Ectodermal cell (in vitro differentiated cells): Measurements from ENCODE around the gene MYB. TPM values are rescaled to one million over a fixed set of nuclear protein-coding genes. Genes with fewer than 3 reads are reported as not detected.
"Not testable (repeated sequence)": the region's sequence is repeated elsewhere in the genome, so short reads cannot be mapped to it uniquely, and the experiment has no call there.

ENCODE experiments used
- H3K27ac ChIP-seq: 2 replicates; pipeline ENCODE4 v1.7.0; 2013; ENCODE audit warnings: mild to moderate bottlenecking, low read depth, low read length; ENCODE audit not compliant: insufficient read depth, poor library complexity, severe bottlenecking
- H3K27me3 ChIP-seq: 2 replicates; pipeline ENCODE4 v1.7.0; 2013; ENCODE audit warnings: mild to moderate bottlenecking, low read length; ENCODE audit not compliant: insufficient read depth, control insufficient read depth, poor library complexity, severe bottlenecking
- H3K36me3 ChIP-seq: one replicate; pipeline ENCODE4 v1.7.0; 2013; ENCODE audit warnings: low read length; ENCODE audit not compliant: control insufficient read depth, insufficient read depth
- H3K4me1 ChIP-seq: one replicate; pipeline ENCODE4 v1.7.0; 2013; ENCODE audit warnings: low read length; ENCODE audit not compliant: control insufficient read depth, insufficient read depth
- H3K4me3 ChIP-seq: 2 replicates; pipeline ENCODE4 v1.7.0; 2013; ENCODE audit warnings: low read depth, low read length, control low read depth; ENCODE audit not compliant: insufficient read depth
- H3K9me3 ChIP-seq: 2 replicates; pipeline ENCODE4 v1.7.0; 2013; ENCODE audit warnings: mild to moderate bottlenecking, low read length, moderate library complexity; ENCODE audit not compliant: control insufficient read depth
- WGBS, 2 experiments: methylation state at CpG; one replicate each; pipeline ENCODE4 v1.1.7; 2013; ENCODE audit warnings: missing lambda C conversion rate in 2 of 2; 5-methylcytosine and 5-hydroxymethylcytosine counted together
- polyA plus RNA-seq, 4 experiments: library from polyadenylated mRNA; stranded (reverse); fragments of 50-300 nt; gene quantifications; one replicate each; pipeline ENCODE4 v1.2.3, GENCODE V29; 2013

The MYB gene
- polyA plus RNA-seq (2013, experiment 1 of 4) = 4.3 TPM
- polyA plus RNA-seq (2013, experiment 2 of 4) = 3.5 TPM
- polyA plus RNA-seq (2013, experiment 3 of 4) = 4.2 TPM
- polyA plus RNA-seq (2013, experiment 4 of 4) = 3.3 TPM

GRCh38 chr6:135180542-135181332, at the start of gene MYB:
Gene MYB, plus strand, starts transcription at chr6:135181308. Its CDS starts 206 bp downstream, at chr6:135181514.
- Histone ChIP-seq H3K4me3 (peak within 1 kb of the TSS; percentile 55), H3K27me3 (peaks cover 47% of the 10 kb centered on the region), H3K27ac (no peak within 1 kb of the TSS), H3K9me3 (no peaks in the 10 kb centered on the region), H3K4me1 (no peaks in the 10 kb centered on the region), H3K36me3 (no peaks in the 10 kb centered on the region)
- 0 to 1% methylated on average over 72 to 75 of the region's 75 CpGs for WGBS, 2 experiments

- no peak overlapping the region for H3K27ac ChIP-seq
- 97% methylated on average over 2 of the region's 2 CpGs for WGBS, 2 experiments
- no peaks in the 10 kb centered on the region for H3K9me3 ChIP-seq
- H3K36me3 ChIP-seq = no peaks in the 10 kb centered on the region
- H3K4me3 ChIP-seq = no peak overlapping the region
- no peaks in the 10 kb centered on the region for H3K4me1 ChIP-seq
- no peaks in the 10 kb centered on the region for H3K27me3 ChIP-seq
These were observed 48.3 kb upstream of the MYB start for GRCh38 chr6:135132776-135133175.

DNA sequence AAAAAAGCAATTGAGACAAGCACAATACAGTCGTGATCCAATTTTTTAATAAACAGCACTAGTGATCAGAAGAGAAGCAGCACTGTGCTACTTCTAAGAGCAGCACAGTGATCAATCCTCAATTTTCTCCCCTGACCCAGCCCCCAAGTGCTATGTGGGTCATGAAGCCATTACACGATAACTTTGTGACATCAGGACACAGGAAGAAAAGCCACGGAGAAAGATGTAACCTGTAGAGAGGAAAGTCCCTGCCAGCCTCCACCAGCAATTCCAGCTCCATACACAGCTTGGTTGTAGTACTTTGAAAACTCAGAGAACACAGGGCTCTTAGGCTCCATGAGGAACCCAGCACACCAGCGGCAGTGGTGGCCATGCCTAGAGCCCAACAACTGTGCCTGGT, 45.3 kb upstream of the MYB start:
- Histone ChIP-seq H3K9me3 (no peaks in the 10 kb centered on the region), H3K27ac (no peak overlapping the region), H3K36me3 (no peaks in the 10 kb centered on the region), H3K4me1 (no peaks in the 10 kb centered on the region), H3K4me3 (no peak overlapping the region), H3K27me3 (no peaks in the 10 kb centered on the region)
- WGBS, 2 experiments = 97% methylated on average over 4 of the region's 4 CpGs

DNA sequence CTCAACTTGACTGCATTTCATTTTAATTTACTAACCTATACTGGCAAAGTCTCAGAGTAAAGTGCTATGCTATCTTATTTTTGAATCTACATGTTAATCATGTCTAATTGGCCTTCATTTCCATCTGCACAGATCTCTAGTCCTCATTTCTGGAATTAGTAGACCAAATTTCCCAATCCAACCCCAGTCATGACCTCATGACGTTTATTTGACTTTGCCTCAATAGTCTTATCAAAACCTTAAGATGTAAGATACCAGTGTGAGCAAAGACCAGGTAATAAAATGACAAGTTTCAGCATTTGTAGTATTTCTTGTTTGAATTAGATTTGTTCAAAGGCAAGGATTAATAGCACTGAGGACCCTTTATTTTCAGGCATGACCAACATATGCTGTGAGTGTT, 43.3 kb upstream of the MYB start:
- Histone ChIP-seq H3K4me1 (no peaks in the 10 kb centered on the region), H3K36me3 (no peaks in the 10 kb centered on the region), H3K9me3 (no peaks in the 10 kb centered on the region), H3K27ac (no peak overlapping the region), H3K4me3 (no peak overlapping the region), H3K27me3 (no peaks in the 10 kb centered on the region)
- WGBS, 2 experiments = 74 to 75% methylated on average over 1 of the region's 1 CpG

DNA sequence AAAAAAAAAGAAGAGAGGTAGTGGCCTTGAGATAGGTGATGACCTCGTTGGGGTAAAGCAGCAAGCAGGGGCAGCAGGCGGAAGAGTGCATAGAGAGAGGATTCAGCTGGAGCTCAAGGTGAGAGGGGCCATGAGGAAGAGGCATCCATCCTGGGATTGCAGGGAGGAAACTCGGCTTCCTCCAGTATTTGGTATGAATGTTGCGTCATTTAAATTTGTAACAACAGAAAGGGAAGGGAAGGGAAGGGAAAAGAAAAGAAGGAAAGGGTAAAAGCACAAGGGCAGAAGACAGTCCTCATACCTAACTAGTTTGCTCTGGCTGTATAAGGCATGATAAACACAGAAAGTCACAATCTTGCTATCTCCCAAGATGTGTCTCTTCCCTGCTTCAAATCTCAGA, 39.9 kb upstream of the MYB start:
- peaks cover 3% of the 10 kb centered on the region for H3K4me1 ChIP-seq
- 89 to 90% methylated on average over 4 of the region's 4 CpGs for WGBS, 2 experiments
- no peaks in the 10 kb centered on the region for H3K27me3 ChIP-seq
- no peaks in the 10 kb centered on the region for H3K36me3 ChIP-seq
- no peak overlapping the region for H3K4me3 ChIP-seq
- no peak overlapping the region for H3K27ac ChIP-seq
- no peaks in the 10 kb centered on the region for H3K9me3 ChIP-seq

GRCh38 chr6:135141728-135142127, 39.4 kb upstream of the MYB start:
- H3K4me3 ChIP-seq = no peak overlapping the region
- H3K36me3 ChIP-seq = no peaks in the 10 kb centered on the region
- no peaks in the 10 kb centered on the region for H3K27me3 ChIP-seq
- H3K9me3 ChIP-seq = no peaks in the 10 kb centered on the region
- peaks cover 5% of the 10 kb centered on the region for H3K4me1 ChIP-seq
- no peak overlapping the region for H3K27ac ChIP-seq

- not testable (repeated sequence) for H3K9me3 ChIP-seq, H3K27me3 ChIP-seq, H3K27ac ChIP-seq, H3K4me1 ChIP-seq, H3K4me3 ChIP-seq, H3K36me3 ChIP-seq
- WGBS, 2 experiments = 88 to 100% methylated on average over 1 of the region's 1 CpG
These were observed 38.9 kb upstream of the MYB start for GRCh38 chr6:135142232-135142631.

DNA sequence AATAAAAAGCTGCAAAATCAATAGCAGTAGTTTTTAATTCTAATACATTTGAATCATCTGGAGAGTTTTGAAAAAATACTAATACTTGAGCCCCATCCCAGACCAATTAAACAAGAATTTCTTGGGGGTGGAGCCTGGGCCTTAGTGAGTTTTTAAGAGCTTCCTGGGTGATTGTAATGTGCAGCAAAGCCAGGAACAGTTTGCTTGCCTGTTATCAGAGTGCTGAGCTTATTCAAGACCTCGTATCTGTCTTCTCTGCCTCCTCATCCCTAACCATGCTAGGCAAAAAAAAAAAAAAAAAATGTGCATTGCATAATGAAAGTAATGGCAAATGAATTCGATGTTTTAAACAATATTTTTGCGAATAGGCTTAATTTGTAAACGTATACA, 36.4 kb upstream of the MYB start:
- Histone ChIP-seq H3K36me3 (no peaks in the 10 kb centered on the region), H3K27me3 (no peaks in the 10 kb centered on the region), H3K27ac (no peak overlapping the region), H3K4me1 (peaks cover 5% of the 10 kb centered on the region), H3K9me3 (no peaks in the 10 kb centered on the region), H3K4me3 (no peak overlapping the region)
- 27% methylated on average over 3 of the region's 4 CpGs; no CpG with 5 or more reads in 1 of the 2 experiments for WGBS, 2 experiments

DNA sequence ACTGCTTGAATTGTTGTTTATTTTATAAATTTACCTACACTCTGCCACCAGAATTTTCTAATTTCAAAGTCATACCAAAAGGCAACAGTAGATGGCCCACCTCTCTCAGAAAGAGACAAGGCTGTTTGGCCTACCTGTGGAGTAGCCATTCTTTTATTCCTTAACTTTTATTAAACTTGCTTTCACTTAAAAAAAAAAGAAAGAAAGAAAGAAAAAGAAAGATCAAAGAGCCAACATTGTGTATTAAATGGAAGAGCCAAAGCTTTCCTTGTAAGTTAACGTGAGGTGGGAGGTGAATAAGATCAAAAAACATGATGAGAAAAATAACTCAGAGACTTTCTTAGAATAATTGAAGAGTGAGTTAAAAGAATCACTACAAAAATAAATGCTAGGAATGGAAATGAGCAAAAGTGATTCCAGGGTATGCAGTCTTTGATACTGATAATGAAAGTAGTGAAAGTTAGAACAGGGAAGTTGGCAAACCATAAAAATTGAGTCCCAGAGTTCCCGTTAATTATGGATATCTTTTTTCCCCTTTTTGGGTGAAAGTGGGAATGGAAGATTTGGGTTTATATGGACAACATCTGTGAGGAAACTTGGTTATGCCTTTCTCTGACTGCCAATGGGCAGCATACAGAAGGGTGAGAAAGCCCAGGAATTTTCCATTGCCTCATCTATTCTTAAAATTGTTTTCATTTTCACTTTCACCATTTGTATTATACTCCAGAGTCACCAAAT, 35.9 kb upstream of the MYB start:
- WGBS, 2 experiments = 93 to 97% methylated on average over 2 of the region's 2 CpGs
- Histone ChIP-seq H3K27ac (no peak overlapping the region), H3K4me3 (no peak overlapping the region)

GRCh38 chr6:135146162-135146934, 34.8 kb upstream of the MYB start:
- Histone ChIP-seq H3K27me3 (no peaks in the 10 kb centered on the region), H3K4me3 (no peak overlapping the region), H3K9me3 (no peaks in the 10 kb centered on the region), H3K27ac (no peak overlapping the region), H3K36me3 (no peaks in the 10 kb centered on the region), H3K4me1 (peaks cover 5% of the 10 kb centered on the region)
- 85 to 92% methylated on average over 7 of the region's 7 CpGs for WGBS, 2 experiments

More for the DNA sequence above, 35.9 kb upstream of the MYB start:
- no peaks in the 10 kb centered on the region for H3K27me3 ChIP-seq
- H3K9me3 ChIP-seq = no peaks in the 10 kb centered on the region
- peaks cover 5% of the 10 kb centered on the region for H3K4me1 ChIP-seq
- H3K36me3 ChIP-seq = no peaks in the 10 kb centered on the region
